ENCODE results near the gene MAML3. TPM values are rescaled to one million over a fixed set of nuclear protein-coding genes. Genes with fewer than 3 reads are reported as not detected.

Gene MAML3
- total RNA-seq, 1 donor from 2014 or later: 59.4 TPM

GRCh38 chr4:140180577-140180976, 26.6 kb upstream of the MAML3 start:
- no peaks in the 10 kb centered on the region for H3K27me3 Mint-ChIP-seq (ENCODE audit: unreplicated experiment)
- no peak overlapping the region for H3K27ac Mint-ChIP-seq (ENCODE audit: unreplicated experiment)
- no peak for DNase-seq
- no peak overlapping the region for H3K4me3 Mint-ChIP-seq (ENCODE audit: unreplicated experiment)
- H3K9me3 Mint-ChIP-seq (ENCODE audit: unreplicated experiment): peaks cover 2% of the 10 kb centered on the region
- peaks cover 7% of the 10 kb centered on the region for H3K36me3 Mint-ChIP-seq (ENCODE audit: unreplicated experiment)
- TF ChIP-seq CTCF (IDR thresholded peaks at IDR 0.05; ENCODE audit: partially characterized antibody, unreplicated experiment): no peak
- H3K4me1 Mint-ChIP-seq (ENCODE audit: low read depth, unreplicated experiment): no peaks in the 10 kb centered on the region

- Mint-ChIP-seq H3K9me3 (ENCODE audit: unreplicated experiment) (peaks cover 2% of the 10 kb centered on the region), H3K4me1 (ENCODE audit: low read depth, unreplicated experiment) (no peaks in the 10 kb centered on the region), H3K4me3 (ENCODE audit: unreplicated experiment) (no peak overlapping the region), H3K27me3 (ENCODE audit: unreplicated experiment) (no peaks in the 10 kb centered on the region), H3K27ac (ENCODE audit: unreplicated experiment) (no peak overlapping the region), H3K36me3 (ENCODE audit: unreplicated experiment) (peaks cover 7% of the 10 kb centered on the region)
- TF ChIP-seq CTCF (IDR thresholded peaks at IDR 0.05; ENCODE audit: partially characterized antibody, unreplicated experiment): no peak
- DNase-seq: no peak
Observed at GRCh38 chr4:140176735-140177134, 22.8 kb upstream of the MAML3 start.

GRCh38 chr4:140174543-140174942, 20.6 kb upstream of the MAML3 start:
- Mint-ChIP-seq H3K4me1 (ENCODE audit: low read depth, unreplicated experiment) (no peaks in the 10 kb centered on the region), H3K27ac (ENCODE audit: unreplicated experiment) (no peak overlapping the region), H3K9me3 (ENCODE audit: unreplicated experiment) (peaks cover 2% of the 10 kb centered on the region), H3K4me3 (ENCODE audit: unreplicated experiment) (no peak overlapping the region), H3K27me3 (ENCODE audit: unreplicated experiment) (no peaks in the 10 kb centered on the region), H3K36me3 (ENCODE audit: unreplicated experiment) (peaks cover 7% of the 10 kb centered on the region)
- no peak for TF ChIP-seq CTCF (IDR thresholded peaks at IDR 0.05; ENCODE audit: partially characterized antibody, unreplicated experiment)
- DNase-seq: no peak

GRCh38 chr4:140172960-140173359, 19.0 kb upstream of the MAML3 start:
- no peak for DNase-seq
- Mint-ChIP-seq H3K9me3 (ENCODE audit: unreplicated experiment) (peaks cover 2% of the 10 kb centered on the region), H3K4me1 (ENCODE audit: low read depth, unreplicated experiment) (no peaks in the 10 kb centered on the region), H3K27me3 (ENCODE audit: unreplicated experiment) (no peaks in the 10 kb centered on the region), H3K27ac (ENCODE audit: unreplicated experiment) (no peak overlapping the region), H3K4me3 (ENCODE audit: unreplicated experiment) (no peak overlapping the region), H3K36me3 (ENCODE audit: unreplicated experiment) (peaks cover 7% of the 10 kb centered on the region)
- TF ChIP-seq CTCF (IDR thresholded peaks at IDR 0.05; ENCODE audit: partially characterized antibody, unreplicated experiment): no peak

GRCh38 chr4:140170299-140170698, 16.3 kb upstream of the MAML3 start:
- no peak for DNase-seq
- Mint-ChIP-seq H3K4me1 (ENCODE audit: low read depth, unreplicated experiment) (no peaks in the 10 kb centered on the region), H3K4me3 (ENCODE audit: unreplicated experiment) (no peak overlapping the region), H3K36me3 (ENCODE audit: unreplicated experiment) (no peaks in the 10 kb centered on the region), H3K27ac (ENCODE audit: unreplicated experiment) (no peak overlapping the region), H3K9me3 (ENCODE audit: unreplicated experiment) (no peaks in the 10 kb centered on the region), H3K27me3 (ENCODE audit: unreplicated experiment) (peaks cover 2% of the 10 kb centered on the region)
- TF ChIP-seq CTCF (IDR thresholded peaks at IDR 0.05; ENCODE audit: partially characterized antibody, unreplicated experiment): no peak
